Adipocyte (in vitro differentiated cells): ENCODE data around the gene BTD.
A peak's percentile ranks its signal among the peaks of the same experiment; 100 is the strongest.

Experiments
- DNase-seq: peaks from one replicate; pipeline ENCODE4 v3.0.0-alpha.2; 2015; ENCODE audit warnings: low read depth
- H3K27me3 ChIP-seq: replicated peaks from 2 replicates; pipeline ENCODE4 v1.7.0; 2013; ENCODE audit warnings: mild to moderate bottlenecking, low read length, moderate library complexity; ENCODE audit not compliant: control insufficient read depth, insufficient read depth
- H3K36me3 ChIP-seq: 2 replicates; pipeline ENCODE4 v1.7.0; 2013; ENCODE audit warnings: low read length, mild to moderate bottlenecking, moderate library complexity; ENCODE audit not compliant: control insufficient read depth, insufficient read depth, severe bottlenecking
- H3K4me1 ChIP-seq: 2 replicates; pipeline ENCODE4 v1.7.0; 2013; ENCODE audit warnings: mild to moderate bottlenecking, low read length, moderate library complexity; ENCODE audit not compliant: control insufficient read depth, insufficient read depth
- H3K4me3 ChIP-seq: 2 replicates; pipeline ENCODE4 v1.7.0; 2013; ENCODE audit warnings: mild to moderate bottlenecking, low read length, moderate library complexity
- H3K9ac ChIP-seq: 2 replicates; pipeline ENCODE4 v1.7.0; 2013; ENCODE audit warnings: mild to moderate bottlenecking, low read length, moderate library complexity
- H3K9me3 ChIP-seq: 2 replicates; pipeline ENCODE4 v1.7.0; 2013; ENCODE audit warnings: mild to moderate bottlenecking, low read length, moderate library complexity; ENCODE audit not compliant: control insufficient read depth

BTD gene

GRCh38 chr3:15601399-15602145 lies at the start of gene BTD, which contains the start of gene HACL1:
Gene BTD, plus strand, starts transcription at chr3:15601745. Its CDS starts 33,695 bp downstream, at chr3:15635440.
Gene HACL1, minus strand, starts transcription at chr3:15601569. Its CDS starts 106 bp downstream, at chr3:15601463.
- H3K9me3 ChIP-seq, result no peaks in the 10 kb centered on the region

GRCh38 chr3:15551902-15552301 lies 49.6 kb upstream of the BTD start:
- no peak overlapping the region for H3K9ac ChIP-seq
- no peak overlapping the region for H3K4me3 ChIP-seq
- H3K36me3 ChIP-seq, result peaks cover 26% of the 10 kb centered on the region
- H3K4me1 ChIP-seq, result no peaks in the 10 kb centered on the region
- H3K9me3 ChIP-seq, result no peaks in the 10 kb centered on the region
- DNase-seq, result no peak
- H3K27me3 ChIP-seq, result no peaks in the 10 kb centered on the region

More at GRCh38 chr3:15601399-15602145, at the start of gene BTD, which contains the start of gene HACL1:
- peak within 1 kb of the TSS; percentile 95 for H3K4me3 ChIP-seq
- peaks cover 32% of the 10 kb centered on the region for H3K36me3 ChIP-seq
- H3K4me1 ChIP-seq, result peaks cover 43% of the 10 kb centered on the region
- peak; percentile 99 for DNase-seq
- no peaks in the 10 kb centered on the region for H3K27me3 ChIP-seq
- peak within 1 kb of the TSS; percentile 89 for H3K9ac ChIP-seq

GRCh38 chr3:15553749-15554148 lies 47.8 kb upstream of the BTD start:
- Histone ChIP-seq H3K9me3 (no peaks in the 10 kb centered on the region), H3K27me3 (no peaks in the 10 kb centered on the region), H3K9ac (no peak overlapping the region), H3K4me1 (no peaks in the 10 kb centered on the region), H3K36me3 (peaks cover 26% of the 10 kb centered on the region), H3K4me3 (no peak overlapping the region)
- no peak for DNase-seq

- Histone ChIP-seq H3K4me3 (no peak overlapping the region), H3K9me3 (no peaks in the 10 kb centered on the region), H3K9ac (no peak overlapping the region), H3K36me3 (peaks cover 45% of the 10 kb centered on the region), H3K27me3 (no peaks in the 10 kb centered on the region), H3K4me1 (no peaks in the 10 kb centered on the region)
- no peak for DNase-seq
Measured at GRCh38 chr3:15556512-15556911, 45.0 kb upstream of the BTD start.

GRCh38 chr3:15557511-15557946 lies 44.0 kb upstream of the BTD start:
- Histone ChIP-seq H3K4me3 (no peak overlapping the region), H3K27me3 (no peaks in the 10 kb centered on the region), H3K4me1 (peaks cover 3% of the 10 kb centered on the region), H3K9me3 (no peaks in the 10 kb centered on the region), H3K9ac (no peak overlapping the region), H3K36me3 (peaks cover 47% of the 10 kb centered on the region)
- peak; percentile 69 for DNase-seq

GRCh38 chr3:15558581-15558980 lies 43.0 kb upstream of the BTD start:
- peaks cover 48% of the 10 kb centered on the region for H3K36me3 ChIP-seq
- DNase-seq, result no peak
- no peak overlapping the region for H3K4me3 ChIP-seq
- no peaks in the 10 kb centered on the region for H3K27me3 ChIP-seq
- peaks cover 13% of the 10 kb centered on the region for H3K4me1 ChIP-seq
- H3K9me3 ChIP-seq, result no peaks in the 10 kb centered on the region
- no peak overlapping the region for H3K9ac ChIP-seq

- Histone ChIP-seq H3K4me3 (no peak overlapping the region), H3K4me1 (peaks cover 33% of the 10 kb centered on the region), H3K27me3 (no peaks in the 10 kb centered on the region), H3K9ac (no peak overlapping the region), H3K36me3 (peaks cover 64% of the 10 kb centered on the region), H3K9me3 (no peaks in the 10 kb centered on the region)
- DNase-seq, result no peak
Measured at GRCh38 chr3:15562560-15562959, 39.0 kb upstream of the BTD start.

- no peak for DNase-seq
- Histone ChIP-seq H3K9me3 (no peaks in the 10 kb centered on the region), H3K4me1 (peaks cover 33% of the 10 kb centered on the region), H3K9ac (peak overlapping the region; percentile 58), H3K27me3 (no peaks in the 10 kb centered on the region), H3K36me3 (peaks cover 70% of the 10 kb centered on the region), H3K4me3 (peak overlapping the region; percentile 5)
Measured at GRCh38 chr3:15563190-15563589, 38.4 kb upstream of the BTD start.

- Histone ChIP-seq H3K4me3 (no peak overlapping the region), H3K36me3 (peaks cover 79% of the 10 kb centered on the region), H3K4me1 (peaks cover 1% of the 10 kb centered on the region), H3K9ac (no peak overlapping the region), H3K9me3 (no peaks in the 10 kb centered on the region), H3K27me3 (no peaks in the 10 kb centered on the region)
- DNase-seq, result no peak
Measured at GRCh38 chr3:15572138-15572537, 29.4 kb upstream of the BTD start.

- Histone ChIP-seq H3K36me3 (peaks cover 70% of the 10 kb centered on the region), H3K4me1 (peaks cover 34% of the 10 kb centered on the region), H3K9ac (no peak overlapping the region), H3K9me3 (no peaks in the 10 kb centered on the region), H3K27me3 (no peaks in the 10 kb centered on the region), H3K4me3 (no peak overlapping the region)
- DNase-seq, result no peak
Measured at GRCh38 chr3:15575446-15575845, 26.1 kb upstream of the BTD start.

GRCh38 chr3:15576475-15576874 lies 25.1 kb upstream of the BTD start:
- Histone ChIP-seq H3K27me3 (no peaks in the 10 kb centered on the region), H3K4me1 (peaks cover 39% of the 10 kb centered on the region), H3K36me3 (peaks cover 68% of the 10 kb centered on the region), H3K9me3 (no peaks in the 10 kb centered on the region), H3K4me3 (no peak overlapping the region), H3K9ac (no peak overlapping the region)
- no peak for DNase-seq
